HL-60 (cell line): ENCODE measurements around the gene RRP15.
A peak's percentile ranks its signal among the peaks of the same experiment; 100 is the strongest.

Experiments
- DNase-seq, 2 experiments: peaks; one replicate each; pipeline ENCODE4 v3.0.0-alpha.2; 2010 to 2020; ENCODE audit warnings: low read depth in 1 of 2, low spot score in 1 of 2
- H3K27ac ChIP-seq: fragments of 250-450 bp; sonication (Bioruptor Pico); replicated peaks from 2 replicates; pipeline ENCODE4 v1.5.1; 2020; ENCODE audit warnings: mild to moderate bottlenecking, moderate library complexity
- H3K27me3 ChIP-seq: fragments of 250-450 bp; sonication (Bioruptor Pico); 2 replicates; pipeline ENCODE4 v1.5.1; 2021; ENCODE audit warnings: mild to moderate bottlenecking, moderate library complexity; ENCODE audit not compliant: insufficient read depth, poor library complexity, severe bottlenecking
- H3K4me3 ChIP-seq: replicated peaks from 2 replicates; pipeline ENCODE4 v1.5.1; 2011; ENCODE audit warnings: mild to moderate bottlenecking, control low read depth, low read length; ENCODE audit not compliant: insufficient read depth
- GABPA ChIP-seq: IDR thresholded peaks from 2 replicates; pipeline ENCODE4 v1.6.1; 2012; ENCODE audit warnings: low read depth
- POLR2AphosphoS5 ChIP-seq: IDR thresholded peaks from 2 replicates; pipeline ENCODE4 v1.6.1; 2012; ENCODE audit warnings: low read depth
- SPI1 ChIP-seq: IDR thresholded peaks from 2 replicates; pipeline ENCODE4 v1.6.1; 2012; ENCODE audit warnings: low read depth, mild to moderate bottlenecking, borderline replicate concordance
- TF ChIP-seq, protein P1 (sequence below): IDR thresholded peaks from one replicate; pipeline ENCODE4 v1.5.1; 2011; ENCODE audit warnings: low read length, control low read depth, inconsistent platforms; ENCODE audit not compliant: insufficient read depth
- TF ChIP-seq, protein P2 (sequence below): IDR thresholded peaks from 2 replicates; pipeline ENCODE4 v1.6.1; 2012; ENCODE audit warnings: low read depth; ENCODE audit not compliant: insufficient replicate concordance

RRP15 gene

DNA sequence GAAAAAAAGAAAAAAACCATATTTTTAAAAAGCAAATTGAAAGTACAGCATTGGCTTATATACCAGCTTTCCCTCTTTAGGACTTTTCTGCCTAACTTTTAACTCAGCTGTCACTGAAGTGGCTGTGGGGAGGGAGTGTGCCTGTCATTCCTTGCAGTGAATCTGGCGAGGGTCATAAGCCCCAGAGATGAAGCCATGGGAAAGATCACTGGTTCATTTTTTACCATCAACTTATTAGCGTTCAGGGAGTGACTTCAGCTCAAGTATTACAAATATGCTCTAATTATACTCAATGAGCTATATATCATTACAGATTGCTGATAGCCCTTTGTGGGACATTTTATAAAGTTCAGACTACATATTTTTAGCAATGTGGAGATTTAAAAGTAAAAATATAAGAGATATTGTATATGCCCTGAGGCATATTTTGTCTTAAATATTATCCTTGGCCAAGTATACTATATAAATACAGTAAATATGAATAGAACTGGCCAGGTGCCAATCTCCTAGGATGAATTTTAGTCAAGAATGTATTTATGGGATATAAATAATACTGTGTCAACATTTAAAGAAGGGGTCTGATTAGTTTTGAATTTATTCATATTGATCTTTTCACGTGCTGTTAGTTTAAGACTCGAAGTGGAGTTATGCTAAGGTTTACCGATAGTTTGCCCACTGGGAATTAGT, 64.4 kb downstream of the RRP15 start:
- H3K27ac ChIP-seq: no peak overlapping the region
- no peak overlapping the region for H3K4me3 ChIP-seq
- peaks cover 2% of the 10 kb centered on the region for H3K27me3 ChIP-seq
- DNase-seq: no peak
- TF ChIP-seq SPI1 (no peak), POLR2AphosphoS5 (no peak), GABPA (no peak)
- TF ChIP-seq, protein P1, sequence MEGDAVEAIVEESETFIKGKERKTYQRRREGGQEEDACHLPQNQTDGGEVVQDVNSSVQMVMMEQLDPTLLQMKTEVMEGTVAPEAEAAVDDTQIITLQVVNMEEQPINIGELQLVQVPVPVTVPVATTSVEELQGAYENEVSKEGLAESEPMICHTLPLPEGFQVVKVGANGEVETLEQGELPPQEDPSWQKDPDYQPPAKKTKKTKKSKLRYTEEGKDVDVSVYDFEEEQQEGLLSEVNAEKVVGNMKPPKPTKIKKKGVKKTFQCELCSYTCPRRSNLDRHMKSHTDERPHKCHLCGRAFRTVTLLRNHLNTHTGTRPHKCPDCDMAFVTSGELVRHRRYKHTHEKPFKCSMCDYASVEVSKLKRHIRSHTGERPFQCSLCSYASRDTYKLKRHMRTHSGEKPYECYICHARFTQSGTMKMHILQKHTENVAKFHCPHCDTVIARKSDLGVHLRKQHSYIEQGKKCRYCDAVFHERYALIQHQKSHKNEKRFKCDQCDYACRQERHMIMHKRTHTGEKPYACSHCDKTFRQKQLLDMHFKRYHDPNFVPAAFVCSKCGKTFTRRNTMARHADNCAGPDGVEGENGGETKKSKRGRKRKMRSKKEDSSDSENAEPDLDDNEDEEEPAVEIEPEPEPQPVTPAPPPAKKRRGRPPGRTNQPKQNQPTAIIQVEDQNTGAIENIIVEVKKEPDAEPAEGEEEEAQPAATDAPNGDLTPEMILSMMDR: no peak
- TF ChIP-seq, protein P2, sequence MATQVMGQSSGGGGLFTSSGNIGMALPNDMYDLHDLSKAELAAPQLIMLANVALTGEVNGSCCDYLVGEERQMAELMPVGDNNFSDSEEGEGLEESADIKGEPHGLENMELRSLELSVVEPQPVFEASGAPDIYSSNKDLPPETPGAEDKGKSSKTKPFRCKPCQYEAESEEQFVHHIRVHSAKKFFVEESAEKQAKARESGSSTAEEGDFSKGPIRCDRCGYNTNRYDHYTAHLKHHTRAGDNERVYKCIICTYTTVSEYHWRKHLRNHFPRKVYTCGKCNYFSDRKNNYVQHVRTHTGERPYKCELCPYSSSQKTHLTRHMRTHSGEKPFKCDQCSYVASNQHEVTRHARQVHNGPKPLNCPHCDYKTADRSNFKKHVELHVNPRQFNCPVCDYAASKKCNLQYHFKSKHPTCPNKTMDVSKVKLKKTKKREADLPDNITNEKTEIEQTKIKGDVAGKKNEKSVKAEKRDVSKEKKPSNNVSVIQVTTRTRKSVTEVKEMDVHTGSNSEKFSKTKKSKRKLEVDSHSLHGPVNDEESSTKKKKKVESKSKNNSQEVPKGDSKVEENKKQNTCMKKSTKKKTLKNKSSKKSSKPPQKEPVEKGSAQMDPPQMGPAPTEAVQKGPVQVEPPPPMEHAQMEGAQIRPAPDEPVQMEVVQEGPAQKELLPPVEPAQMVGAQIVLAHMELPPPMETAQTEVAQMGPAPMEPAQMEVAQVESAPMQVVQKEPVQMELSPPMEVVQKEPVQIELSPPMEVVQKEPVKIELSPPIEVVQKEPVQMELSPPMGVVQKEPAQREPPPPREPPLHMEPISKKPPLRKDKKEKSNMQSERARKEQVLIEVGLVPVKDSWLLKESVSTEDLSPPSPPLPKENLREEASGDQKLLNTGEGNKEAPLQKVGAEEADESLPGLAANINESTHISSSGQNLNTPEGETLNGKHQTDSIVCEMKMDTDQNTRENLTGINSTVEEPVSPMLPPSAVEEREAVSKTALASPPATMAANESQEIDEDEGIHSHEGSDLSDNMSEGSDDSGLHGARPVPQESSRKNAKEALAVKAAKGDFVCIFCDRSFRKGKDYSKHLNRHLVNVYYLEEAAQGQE: no peak

DNA sequence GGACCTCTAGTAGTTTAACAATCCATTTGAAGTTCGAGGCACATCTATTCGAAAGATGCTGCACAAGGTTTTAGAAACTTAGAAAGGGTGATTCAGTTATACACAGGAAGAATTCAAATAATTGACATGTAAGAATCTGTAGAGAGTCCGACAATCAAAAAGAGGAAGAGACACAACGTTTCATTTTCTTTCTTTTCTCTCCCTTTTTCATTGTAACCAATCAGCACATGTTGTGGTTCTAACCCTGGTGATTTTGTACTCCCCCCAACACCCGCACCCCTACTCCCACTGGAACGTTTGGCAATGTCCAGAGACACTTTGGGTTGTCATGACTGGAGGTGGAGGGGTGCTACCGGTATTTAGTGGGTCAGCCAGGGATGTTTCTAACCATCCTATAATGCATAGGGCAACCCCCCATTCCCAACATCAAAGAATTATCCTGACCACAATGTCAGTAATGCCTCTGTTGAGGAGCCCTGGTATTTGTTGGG, 65.0 kb downstream of the RRP15 start:
- Histone ChIP-seq H3K27me3 (peaks cover 2% of the 10 kb centered on the region), H3K27ac (no peak overlapping the region), H3K4me3 (no peak overlapping the region)
- no peak for DNase-seq
- TF ChIP-seq POLR2AphosphoS5: no peak
- TF ChIP-seq, protein P1: no peak
- TF ChIP-seq GABPA: no peak
- peak; percentile 84 for TF ChIP-seq SPI1

DNA sequence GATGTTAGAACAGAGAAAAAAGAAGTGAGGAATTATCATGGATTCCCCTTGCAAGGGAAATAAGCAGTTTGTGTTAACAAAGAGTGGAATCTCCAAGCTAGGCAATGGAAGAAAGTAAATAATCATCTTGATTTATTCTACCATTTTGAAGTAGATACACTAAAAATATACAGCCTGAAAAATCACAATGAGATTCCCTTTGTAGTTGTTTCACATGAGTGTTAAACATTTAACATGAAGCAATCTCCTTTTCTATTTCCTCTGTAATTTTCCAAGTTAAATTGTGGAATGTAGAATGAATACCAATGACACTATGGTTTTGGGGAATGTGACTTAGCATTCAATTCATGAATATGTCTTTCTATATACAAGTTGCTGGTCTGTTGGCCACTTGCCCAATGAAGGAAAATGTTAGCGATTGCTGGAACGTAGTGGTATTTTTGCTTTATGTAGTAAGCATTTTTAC, 65.7 kb downstream of the RRP15 start:
- H3K4me3 ChIP-seq: no peak overlapping the region
- TF ChIP-seq SPI1 (no peak), POLR2AphosphoS5 (no peak), GABPA (no peak)
- TF ChIP-seq, protein P2: no peak
- TF ChIP-seq, protein P1: no peak
- H3K27me3 ChIP-seq: peaks cover 2% of the 10 kb centered on the region
- DNase-seq: no peak
- no peak overlapping the region; the same call in 1 of the 2 replicates for H3K27ac ChIP-seq
